BE2C (cell line): ENCODE data around the gene ANO2.

Source experiments
- DNase-seq: peaks from one replicate; pipeline ENCODE4 v3.0.0-alpha.2; 2020
- H3K27me3 ChIP-seq: fragments of 250-450 bp; sonication (Bioruptor Pico); 2 replicates; pipeline ENCODE4 v1.5.1; 2020; ENCODE audit warnings: mild to moderate bottlenecking
- H3K36me3 ChIP-seq: fragments of 250-450 bp; sonication (Bioruptor Pico); 2 replicates; pipeline ENCODE4 v1.5.1; 2020; ENCODE audit warnings: mild to moderate bottlenecking
- H3K4me1 ChIP-seq: fragments of 250-450 bp; sonication (Bioruptor Pico); 2 replicates; pipeline ENCODE4 v1.5.1; 2020
- H3K4me3 ChIP-seq: 2 replicates; pipeline ENCODE4 v1.5.1; 2011; ENCODE audit warnings: low read depth, low read length
- H3K9me3 ChIP-seq: fragments of 250-450 bp; sonication (Bioruptor Pico); 2 replicates; pipeline ENCODE4 v1.5.1; 2020
- TF ChIP-seq, protein P1 (sequence below): IDR thresholded peaks from 2 replicates; pipeline ENCODE4 v1.5.1; 2012; ENCODE audit warnings: mild to moderate bottlenecking, low read depth, low read length

The ANO2 gene

DNA sequence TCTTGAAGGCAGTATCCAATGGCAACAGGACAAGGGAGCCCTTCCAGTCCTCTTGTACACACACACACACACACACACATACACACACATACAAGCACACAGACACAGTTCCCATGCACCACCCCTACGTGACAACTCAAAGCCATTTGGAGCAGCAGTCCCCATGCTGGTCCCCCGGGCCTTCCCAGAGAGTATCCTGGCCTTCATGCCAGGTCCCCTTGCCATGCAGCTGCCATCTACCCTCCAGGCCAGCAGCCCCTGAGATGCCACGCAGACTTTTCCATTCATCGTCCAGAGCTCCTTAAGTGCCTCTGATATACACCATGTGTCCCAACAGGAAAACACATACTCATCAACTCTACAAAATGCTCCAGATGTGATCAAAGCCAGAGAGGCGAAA, 159.5 kb downstream of the ANO2 start:
- peaks cover 4% of the 10 kb centered on the region; the same call in 1 of the 2 replicates for H3K27me3 ChIP-seq
- no peak for DNase-seq
- TF ChIP-seq, protein P1, sequence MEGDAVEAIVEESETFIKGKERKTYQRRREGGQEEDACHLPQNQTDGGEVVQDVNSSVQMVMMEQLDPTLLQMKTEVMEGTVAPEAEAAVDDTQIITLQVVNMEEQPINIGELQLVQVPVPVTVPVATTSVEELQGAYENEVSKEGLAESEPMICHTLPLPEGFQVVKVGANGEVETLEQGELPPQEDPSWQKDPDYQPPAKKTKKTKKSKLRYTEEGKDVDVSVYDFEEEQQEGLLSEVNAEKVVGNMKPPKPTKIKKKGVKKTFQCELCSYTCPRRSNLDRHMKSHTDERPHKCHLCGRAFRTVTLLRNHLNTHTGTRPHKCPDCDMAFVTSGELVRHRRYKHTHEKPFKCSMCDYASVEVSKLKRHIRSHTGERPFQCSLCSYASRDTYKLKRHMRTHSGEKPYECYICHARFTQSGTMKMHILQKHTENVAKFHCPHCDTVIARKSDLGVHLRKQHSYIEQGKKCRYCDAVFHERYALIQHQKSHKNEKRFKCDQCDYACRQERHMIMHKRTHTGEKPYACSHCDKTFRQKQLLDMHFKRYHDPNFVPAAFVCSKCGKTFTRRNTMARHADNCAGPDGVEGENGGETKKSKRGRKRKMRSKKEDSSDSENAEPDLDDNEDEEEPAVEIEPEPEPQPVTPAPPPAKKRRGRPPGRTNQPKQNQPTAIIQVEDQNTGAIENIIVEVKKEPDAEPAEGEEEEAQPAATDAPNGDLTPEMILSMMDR, result no peak
- no peaks in the 10 kb centered on the region; the same call in 1 of the 2 replicates for H3K9me3 ChIP-seq
- H3K4me1 ChIP-seq, result peaks cover 6% of the 10 kb centered on the region
- no peak overlapping the region for H3K4me3 ChIP-seq
- no peaks in the 10 kb centered on the region for H3K36me3 ChIP-seq

DNA sequence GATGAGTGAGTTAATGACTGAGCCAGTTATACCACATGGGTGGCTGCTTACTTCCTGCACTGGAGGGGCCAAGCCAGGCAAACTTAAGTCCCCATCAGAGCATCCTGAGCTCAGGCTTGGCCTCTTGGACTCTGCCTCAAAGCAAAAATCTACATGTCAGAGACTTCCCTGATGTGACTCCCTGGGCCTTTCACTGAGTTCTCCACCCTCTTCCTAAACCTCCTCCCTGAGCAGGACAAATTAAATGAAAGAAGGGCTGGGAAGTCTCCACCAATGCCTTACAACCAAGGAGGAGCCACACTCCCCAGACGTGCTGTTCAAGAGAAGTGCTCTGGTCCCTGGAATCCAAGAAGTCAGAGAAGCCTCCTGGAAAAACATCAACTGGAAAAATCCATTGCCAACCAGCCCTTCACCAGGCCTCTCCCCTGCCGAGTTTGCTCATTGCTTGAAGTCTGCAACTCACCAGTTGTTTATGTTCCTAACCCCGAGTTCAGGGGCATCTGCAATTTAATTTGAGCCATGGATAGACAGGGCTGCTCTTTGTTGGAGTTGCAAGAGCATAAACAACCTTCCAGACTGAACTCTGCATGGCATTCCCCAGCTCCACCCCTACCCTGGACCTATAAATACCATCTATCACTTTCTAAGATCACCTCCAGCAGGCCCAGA, 160.5 kb downstream of the ANO2 start:
- Histone ChIP-seq H3K4me3 (no peak overlapping the region), H3K4me1 (peaks cover 6% of the 10 kb centered on the region), H3K9me3 (no peaks in the 10 kb centered on the region; the same call in 1 of the 2 replicates), H3K27me3 (peaks cover 6% of the 10 kb centered on the region; the same call in 1 of the 2 replicates), H3K36me3 (no peaks in the 10 kb centered on the region)
- DNase-seq, result no peak
- TF ChIP-seq, protein P1, result no peak

DNA sequence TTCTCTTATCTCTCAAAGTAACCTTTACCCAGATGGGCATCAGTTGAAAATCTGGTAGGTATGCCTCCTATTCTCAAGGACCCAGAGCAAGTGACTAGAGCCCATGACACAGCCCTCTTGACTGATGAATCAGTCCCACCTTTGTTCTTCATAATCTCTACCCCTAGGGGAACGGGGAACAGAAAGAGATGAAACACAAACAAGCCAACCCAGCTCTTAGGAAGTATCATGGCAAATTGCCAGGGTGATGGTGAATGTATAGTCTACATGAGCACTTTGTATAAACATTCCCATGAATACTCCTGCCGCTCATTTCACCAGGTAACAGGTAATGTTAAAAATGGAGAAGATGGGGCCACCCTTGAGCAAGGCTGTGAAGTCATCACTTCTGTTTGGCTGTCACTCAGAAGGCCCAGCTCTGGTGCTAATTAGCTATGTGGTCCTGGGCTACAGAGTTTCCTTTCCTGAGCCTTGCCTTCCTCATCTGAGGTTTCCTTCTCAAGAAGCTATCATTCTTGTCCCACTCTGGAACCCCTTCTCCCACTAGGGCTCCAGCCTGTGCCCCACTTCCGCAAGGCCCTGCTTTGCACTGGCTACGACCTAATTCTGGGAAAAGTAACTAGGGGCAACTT, 161.7 kb downstream of the ANO2 start:
- Histone ChIP-seq H3K27me3 (0 out of 2 replicates have a peak, but pooled peaks cover 3% of the 10 kb centered on the region), H3K9me3 (no peaks in the 10 kb centered on the region; the same call in 1 of the 2 replicates), H3K4me3 (no peak overlapping the region), H3K36me3 (no peaks in the 10 kb centered on the region), H3K4me1 (no peaks in the 10 kb centered on the region)
- TF ChIP-seq, protein P1, result no peak
- no peak for DNase-seq

DNA sequence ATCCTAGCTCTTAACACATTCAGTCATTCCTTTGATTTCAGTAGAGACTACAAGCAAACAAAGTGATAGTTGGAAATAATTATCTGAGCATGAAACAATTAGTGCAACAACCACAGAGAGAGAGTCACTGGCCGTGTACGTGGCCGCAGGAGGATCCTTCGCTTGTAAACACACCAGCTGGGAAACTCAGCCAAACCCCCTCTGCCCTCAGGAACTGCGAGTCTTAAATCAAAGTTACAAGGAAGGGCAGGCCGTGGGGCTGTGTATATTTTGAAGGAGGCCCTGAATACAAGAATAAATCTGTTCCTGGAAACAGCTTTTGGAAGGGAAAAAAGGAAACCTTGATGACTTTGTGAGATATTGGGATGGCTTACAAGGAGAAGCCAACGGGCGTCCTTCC, 164.5 kb downstream of the ANO2 start:
- Histone ChIP-seq H3K4me3 (no peak overlapping the region), H3K9me3 (no peaks in the 10 kb centered on the region; the same call in 1 of the 2 replicates), H3K27me3 (0 out of 2 replicates have a peak, but pooled peaks cover 3% of the 10 kb centered on the region), H3K4me1 (no peaks in the 10 kb centered on the region), H3K36me3 (no peaks in the 10 kb centered on the region)
- TF ChIP-seq, protein P1, result no peak
- DNase-seq, result no peak

DNA sequence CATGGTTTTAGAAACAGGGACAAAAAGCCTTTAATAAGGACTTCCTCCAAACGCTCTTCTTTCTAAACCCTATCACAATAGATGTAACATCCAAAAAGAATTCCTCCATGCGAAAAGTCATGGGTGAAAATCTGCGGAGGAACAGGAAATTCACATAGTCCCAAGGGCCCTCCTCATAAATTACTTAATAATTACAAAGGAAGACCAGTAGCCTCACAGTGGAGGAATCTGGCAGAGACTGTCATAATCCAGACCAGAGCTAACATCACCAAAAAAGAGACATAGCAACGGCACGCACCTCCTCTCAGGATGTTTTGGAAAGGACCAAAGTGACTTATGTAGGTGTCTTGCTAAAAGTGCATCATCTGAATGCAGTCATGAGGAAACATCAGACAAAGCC, 165.7 kb downstream of the ANO2 start:
- Histone ChIP-seq H3K27me3 (0 out of 2 replicates have a peak, but pooled peaks cover 3% of the 10 kb centered on the region), H3K4me1 (no peaks in the 10 kb centered on the region), H3K4me3 (no peak overlapping the region), H3K36me3 (no peaks in the 10 kb centered on the region), H3K9me3 (no peaks in the 10 kb centered on the region; the same call in 1 of the 2 replicates)
- no peak for DNase-seq
- TF ChIP-seq, protein P1, result no peak

DNA sequence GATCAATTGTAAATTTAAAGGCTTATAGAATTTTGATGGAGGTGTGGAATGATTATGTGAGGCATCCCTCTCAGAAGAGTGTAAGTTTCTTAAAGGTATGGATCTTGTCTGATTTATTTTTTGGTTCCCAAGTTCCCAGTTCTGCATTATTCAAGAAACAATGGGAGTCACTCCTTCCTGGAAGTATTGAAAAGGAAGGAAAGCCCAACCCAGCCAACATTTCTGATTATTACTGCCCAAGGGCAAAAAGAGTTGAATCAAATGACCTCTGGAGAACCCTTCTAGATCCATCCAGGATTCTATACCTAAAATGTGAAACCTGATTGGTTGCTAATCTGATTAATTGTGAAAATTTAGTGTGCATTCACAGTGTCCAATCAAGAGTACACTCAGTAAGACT, 166.2 kb downstream of the ANO2 start:
- TF ChIP-seq, protein P1, result no peak

More for the DNA sequence above, 166.2 kb downstream of the ANO2 start:
- Histone ChIP-seq H3K36me3 (no peaks in the 10 kb centered on the region), H3K4me1 (no peaks in the 10 kb centered on the region), H3K9me3 (no peaks in the 10 kb centered on the region), H3K4me3 (no peak overlapping the region), H3K27me3 (0 out of 2 replicates have a peak, but pooled peaks cover 3% of the 10 kb centered on the region)
- DNase-seq, result no peak
